ENCODE data around the gene ACP7.
"Not testable (repeated sequence)": the region's sequence is repeated elsewhere in the genome, so short reads cannot be mapped to it uniquely, and the experiment has no call there.

Gene ACP7

GRCh38 chr19:39132344-39132969 is 48.3 kb downstream of the ACP7 start:
- no peak for DNase-seq (ENCODE audit: low read depth)

- DNase-seq (ENCODE audit: low read depth) = no peak
Measured at GRCh38 chr19:39133431-39134270, 49.5 kb downstream of the ACP7 start.

- no peak for DNase-seq (ENCODE audit: low read depth)
Measured at GRCh38 chr19:39135701-39136100, 51.5 kb downstream of the ACP7 start.

GRCh38 chr19:39136225-39136940 is 52.2 kb downstream of the ACP7 start:
- DNase-seq (ENCODE audit: low read depth) = no peak

- DNase-seq (ENCODE audit: low read depth) = no peak
Measured at GRCh38 chr19:39137131-39137530, 53.0 kb downstream of the ACP7 start.

GRCh38 chr19:39138221-39139211 is 54.3 kb downstream of the ACP7 start:
- no peak for DNase-seq (ENCODE audit: low read depth)

- DNase-seq (ENCODE audit: low read depth) = no peak
Measured at GRCh38 chr19:39139305-39139874, 55.2 kb downstream of the ACP7 start.

- DNase-seq (ENCODE audit: low read depth) = no peak
Measured at GRCh38 chr19:39139971-39140453, 55.8 kb downstream of the ACP7 start.

GRCh38 chr19:39140594-39140993 is 56.4 kb downstream of the ACP7 start:
- no peak for DNase-seq (ENCODE audit: low read depth)

GRCh38 chr19:39141929-39142328 is 57.8 kb downstream of the ACP7 start:
- DNase-seq (ENCODE audit: low read depth) = no peak

- no peak for DNase-seq (ENCODE audit: low read depth)
Measured at GRCh38 chr19:39142630-39143029, 58.5 kb downstream of the ACP7 start.

- not testable (repeated sequence) for DNase-seq (ENCODE audit: low read depth)
Measured at GRCh38 chr19:39143757-39144289, 59.7 kb downstream of the ACP7 start.

- DNase-seq (ENCODE audit: low read depth) = no peak
Measured at GRCh38 chr19:39144290-39145071, 60.3 kb downstream of the ACP7 start.

GRCh38 chr19:39145180-39145953 is 61.2 kb downstream of the ACP7 start:
- DNase-seq (ENCODE audit: low read depth) = no peak

GRCh38 chr19:39146091-39146490 is 61.9 kb downstream of the ACP7 start:
- DNase-seq (ENCODE audit: low read depth) = no peak

GRCh38 chr19:39146686-39147450 is 62.7 kb downstream of the ACP7 start:
- DNase-seq (ENCODE audit: low read depth) = no peak

GRCh38 chr19:39147480-39147879 is 63.3 kb downstream of the ACP7 start:
- no peak for DNase-seq (ENCODE audit: low read depth)

- DNase-seq (ENCODE audit: low read depth) = no peak
Measured at GRCh38 chr19:39148939-39149529, 64.9 kb downstream of the ACP7 start.
